H1 (cell line): ENCODE data around the gene INTU. TPM values are rescaled to one million over a fixed set of nuclear protein-coding genes. Genes with fewer than 3 reads are reported as not detected.

Source experiments
- CTBP2 ChIP-seq: IDR thresholded peaks from 2 replicates; pipeline ENCODE4 v1.7.0; 2011; ENCODE audit warnings: borderline replicate concordance, mild to moderate bottlenecking, moderate library complexity, mixed read lengths, low read length; ENCODE audit not compliant: insufficient read depth, insufficient read length
- HDAC6 ChIP-seq: IDR thresholded peaks from one replicate; pipeline ENCODE4 v1.7.1; 2012; ENCODE audit warnings: low read depth, mild to moderate bottlenecking, inconsistent platforms, low read length, moderate library complexity
- polyA plus RNA-seq, 7 experiments: library from polyadenylated mRNA; depleted of rRNA in 3 of 7; stranded (reverse) in 5 of 7; unstranded in 2 of 7; fragments of >200 nt in 5 of 7; fragments of 200-250 nt in 2 of 7; gene quantifications; 1 replicate in 5 of 7; 2 replicates in 1 of 7; 4 replicates in 1 of 7; pipeline versions ENCODE4 v1.2.1 to v1.2.3, GENCODE V29; 2011 to 2013; ENCODE audit warnings: missing spikeins in 2 of 7, mixed read lengths in 2 of 7
- total RNA-seq: library from RNA; stranded (reverse); fragmentation: NEBNext Ultra II Directional; extraction: Animal tissue kit (Norgen Biotek cat#: 25700); gene quantifications from 2 replicates; pipeline ENCODE4 v1.2.1, GENCODE V29; 2021
- TF ChIP-seq, protein P1 (sequence below): fragments of 300-600 bp; sonication (generic); IDR thresholded peaks from 2 replicates; pipeline ENCODE4 v1.7.1; 2012; ENCODE audit warnings: low read length, moderate library complexity, mild to moderate bottlenecking, inconsistent platforms; ENCODE audit not compliant: insufficient replicate concordance

Gene INTU
- total and polyA plus RNA-seq, 2 of the 8 experiments (the other 6 are each of a cell fraction or from before 2014, with no cell fraction given) = 6.0 to 15.1 TPM

DNA sequence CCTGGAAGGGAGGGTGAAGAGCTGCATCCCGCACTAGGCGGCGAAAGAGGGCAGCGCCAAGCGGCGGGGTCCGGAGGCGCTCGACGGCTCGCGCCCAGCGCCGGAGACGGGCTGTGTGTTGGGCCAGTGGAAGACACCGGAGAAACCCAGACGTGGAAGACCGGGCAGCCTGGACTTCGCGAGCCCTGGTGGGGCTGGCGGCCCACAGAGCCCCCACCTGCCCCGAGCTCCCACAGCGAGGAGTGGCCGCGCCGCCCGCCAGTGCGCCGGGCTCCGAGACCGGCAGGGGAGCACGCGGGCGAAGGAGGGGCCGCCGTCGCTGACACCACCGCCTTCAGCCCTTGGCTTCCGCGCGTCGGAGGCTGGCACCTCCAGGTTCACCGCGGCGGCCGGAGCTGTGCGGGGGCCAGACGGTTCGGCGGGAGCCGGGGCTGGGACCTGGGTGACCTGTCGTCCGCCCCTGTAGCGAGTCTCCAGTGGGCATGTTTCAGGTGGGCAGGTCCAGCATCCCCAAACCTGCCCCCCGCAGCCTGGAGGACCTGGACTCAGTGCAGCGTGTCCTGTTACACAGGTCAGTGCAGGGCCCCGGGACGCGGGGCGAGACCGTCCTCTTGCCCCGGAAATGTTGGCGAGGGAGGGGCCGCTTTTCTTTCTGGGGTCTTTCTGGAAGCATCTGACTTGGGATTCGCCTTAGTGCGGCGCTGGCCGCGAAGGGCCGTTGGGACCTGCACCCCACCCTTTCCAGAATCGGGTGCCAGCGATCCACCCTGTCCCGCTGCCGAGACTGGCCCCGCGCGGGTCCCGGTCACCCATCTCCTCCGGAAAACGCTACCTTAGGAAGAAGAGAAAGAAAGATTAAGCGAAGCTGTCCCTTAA lies 9.6 kb upstream of the INTU start (continued):
- TF ChIP-seq, protein P1, sequence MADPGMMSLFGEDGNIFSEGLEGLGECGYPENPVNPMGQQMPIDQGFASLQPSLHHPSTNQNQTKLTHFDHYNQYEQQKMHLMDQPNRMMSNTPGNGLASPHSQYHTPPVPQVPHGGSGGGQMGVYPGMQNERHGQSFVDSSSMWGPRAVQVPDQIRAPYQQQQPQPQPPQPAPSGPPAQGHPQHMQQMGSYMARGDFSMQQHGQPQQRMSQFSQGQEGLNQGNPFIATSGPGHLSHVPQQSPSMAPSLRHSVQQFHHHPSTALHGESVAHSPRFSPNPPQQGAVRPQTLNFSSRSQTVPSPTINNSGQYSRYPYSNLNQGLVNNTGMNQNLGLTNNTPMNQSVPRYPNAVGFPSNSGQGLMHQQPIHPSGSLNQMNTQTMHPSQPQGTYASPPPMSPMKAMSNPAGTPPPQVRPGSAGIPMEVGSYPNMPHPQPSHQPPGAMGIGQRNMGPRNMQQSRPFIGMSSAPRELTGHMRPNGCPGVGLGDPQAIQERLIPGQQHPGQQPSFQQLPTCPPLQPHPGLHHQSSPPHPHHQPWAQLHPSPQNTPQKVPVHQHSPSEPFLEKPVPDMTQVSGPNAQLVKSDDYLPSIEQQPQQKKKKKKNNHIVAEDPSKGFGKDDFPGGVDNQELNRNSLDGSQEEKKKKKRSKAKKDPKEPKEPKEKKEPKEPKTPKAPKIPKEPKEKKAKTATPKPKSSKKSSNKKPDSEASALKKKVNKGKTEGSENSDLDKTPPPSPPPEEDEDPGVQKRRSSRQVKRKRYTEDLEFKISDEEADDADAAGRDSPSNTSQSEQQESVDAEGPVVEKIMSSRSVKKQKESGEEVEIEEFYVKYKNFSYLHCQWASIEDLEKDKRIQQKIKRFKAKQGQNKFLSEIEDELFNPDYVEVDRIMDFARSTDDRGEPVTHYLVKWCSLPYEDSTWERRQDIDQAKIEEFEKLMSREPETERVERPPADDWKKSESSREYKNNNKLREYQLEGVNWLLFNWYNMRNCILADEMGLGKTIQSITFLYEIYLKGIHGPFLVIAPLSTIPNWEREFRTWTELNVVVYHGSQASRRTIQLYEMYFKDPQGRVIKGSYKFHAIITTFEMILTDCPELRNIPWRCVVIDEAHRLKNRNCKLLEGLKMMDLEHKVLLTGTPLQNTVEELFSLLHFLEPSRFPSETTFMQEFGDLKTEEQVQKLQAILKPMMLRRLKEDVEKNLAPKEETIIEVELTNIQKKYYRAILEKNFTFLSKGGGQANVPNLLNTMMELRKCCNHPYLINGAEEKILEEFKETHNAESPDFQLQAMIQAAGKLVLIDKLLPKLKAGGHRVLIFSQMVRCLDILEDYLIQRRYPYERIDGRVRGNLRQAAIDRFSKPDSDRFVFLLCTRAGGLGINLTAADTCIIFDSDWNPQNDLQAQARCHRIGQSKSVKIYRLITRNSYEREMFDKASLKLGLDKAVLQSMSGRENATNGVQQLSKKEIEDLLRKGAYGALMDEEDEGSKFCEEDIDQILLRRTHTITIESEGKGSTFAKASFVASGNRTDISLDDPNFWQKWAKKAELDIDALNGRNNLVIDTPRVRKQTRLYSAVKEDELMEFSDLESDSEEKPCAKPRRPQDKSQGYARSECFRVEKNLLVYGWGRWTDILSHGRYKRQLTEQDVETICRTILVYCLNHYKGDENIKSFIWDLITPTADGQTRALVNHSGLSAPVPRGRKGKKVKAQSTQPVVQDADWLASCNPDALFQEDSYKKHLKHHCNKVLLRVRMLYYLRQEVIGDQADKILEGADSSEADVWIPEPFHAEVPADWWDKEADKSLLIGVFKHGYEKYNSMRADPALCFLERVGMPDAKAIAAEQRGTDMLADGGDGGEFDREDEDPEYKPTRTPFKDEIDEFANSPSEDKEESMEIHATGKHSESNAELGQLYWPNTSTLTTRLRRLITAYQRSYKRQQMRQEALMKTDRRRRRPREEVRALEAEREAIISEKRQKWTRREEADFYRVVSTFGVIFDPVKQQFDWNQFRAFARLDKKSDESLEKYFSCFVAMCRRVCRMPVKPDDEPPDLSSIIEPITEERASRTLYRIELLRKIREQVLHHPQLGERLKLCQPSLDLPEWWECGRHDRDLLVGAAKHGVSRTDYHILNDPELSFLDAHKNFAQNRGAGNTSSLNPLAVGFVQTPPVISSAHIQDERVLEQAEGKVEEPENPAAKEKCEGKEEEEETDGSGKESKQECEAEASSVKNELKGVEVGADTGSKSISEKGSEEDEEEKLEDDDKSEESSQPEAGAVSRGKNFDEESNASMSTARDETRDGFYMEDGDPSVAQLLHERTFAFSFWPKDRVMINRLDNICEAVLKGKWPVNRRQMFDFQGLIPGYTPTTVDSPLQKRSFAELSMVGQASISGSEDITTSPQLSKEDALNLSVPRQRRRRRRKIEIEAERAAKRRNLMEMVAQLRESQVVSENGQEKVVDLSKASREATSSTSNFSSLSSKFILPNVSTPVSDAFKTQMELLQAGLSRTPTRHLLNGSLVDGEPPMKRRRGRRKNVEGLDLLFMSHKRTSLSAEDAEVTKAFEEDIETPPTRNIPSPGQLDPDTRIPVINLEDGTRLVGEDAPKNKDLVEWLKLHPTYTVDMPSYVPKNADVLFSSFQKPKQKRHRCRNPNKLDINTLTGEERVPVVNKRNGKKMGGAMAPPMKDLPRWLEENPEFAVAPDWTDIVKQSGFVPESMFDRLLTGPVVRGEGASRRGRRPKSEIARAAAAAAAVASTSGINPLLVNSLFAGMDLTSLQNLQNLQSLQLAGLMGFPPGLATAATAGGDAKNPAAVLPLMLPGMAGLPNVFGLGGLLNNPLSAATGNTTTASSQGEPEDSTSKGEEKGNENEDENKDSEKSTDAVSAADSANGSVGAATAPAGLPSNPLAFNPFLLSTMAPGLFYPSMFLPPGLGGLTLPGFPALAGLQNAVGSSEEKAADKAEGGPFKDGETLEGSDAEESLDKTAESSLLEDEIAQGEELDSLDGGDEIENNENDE = no peak
- no peak for TF ChIP-seq CTBP2
- no peak for TF ChIP-seq HDAC6
